PC-9 (cell line): Measurements from ENCODE around the gene RAB7A.

Source experiments
- EZH2 ChIP-seq: fragments of 200-600 bp; sonication (generic); IDR thresholded peaks from 2 replicates; pipeline ENCODE4 v1.8.0; 2017; ENCODE audit warnings: antibody characterized with exemption, low read depth
- TF ChIP-seq, protein P1 (sequence below): fragments of 200-600 bp; sonication (generic); conservative IDR thresholded peaks from 2 replicates; pipeline ENCODE4 v1.6.1; 2017; ENCODE audit warnings: mixed run types, antibody characterized with exemption, mild to moderate bottlenecking, moderate library complexity

DNA sequence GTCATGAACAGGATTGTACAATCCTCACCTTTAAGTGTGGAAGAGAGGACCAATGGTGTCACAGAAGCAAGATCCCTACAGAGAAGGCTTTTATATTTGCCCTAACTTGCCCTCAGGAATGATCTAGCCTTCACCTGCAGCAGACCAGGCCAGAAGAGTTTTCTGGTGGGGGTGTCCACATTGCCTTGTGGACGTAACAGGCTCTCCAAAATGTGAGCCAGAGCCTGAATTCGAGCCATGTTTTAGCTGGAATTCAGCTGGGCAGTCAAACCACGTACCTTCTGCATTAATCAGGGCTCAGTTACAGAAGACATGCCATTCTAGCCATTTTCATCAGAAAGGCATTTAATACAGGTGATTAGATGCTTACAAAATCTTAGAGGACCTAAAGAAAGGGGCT lies 23.6 kb upstream of the RAB7A start:
- TF ChIP-seq, protein P1, sequence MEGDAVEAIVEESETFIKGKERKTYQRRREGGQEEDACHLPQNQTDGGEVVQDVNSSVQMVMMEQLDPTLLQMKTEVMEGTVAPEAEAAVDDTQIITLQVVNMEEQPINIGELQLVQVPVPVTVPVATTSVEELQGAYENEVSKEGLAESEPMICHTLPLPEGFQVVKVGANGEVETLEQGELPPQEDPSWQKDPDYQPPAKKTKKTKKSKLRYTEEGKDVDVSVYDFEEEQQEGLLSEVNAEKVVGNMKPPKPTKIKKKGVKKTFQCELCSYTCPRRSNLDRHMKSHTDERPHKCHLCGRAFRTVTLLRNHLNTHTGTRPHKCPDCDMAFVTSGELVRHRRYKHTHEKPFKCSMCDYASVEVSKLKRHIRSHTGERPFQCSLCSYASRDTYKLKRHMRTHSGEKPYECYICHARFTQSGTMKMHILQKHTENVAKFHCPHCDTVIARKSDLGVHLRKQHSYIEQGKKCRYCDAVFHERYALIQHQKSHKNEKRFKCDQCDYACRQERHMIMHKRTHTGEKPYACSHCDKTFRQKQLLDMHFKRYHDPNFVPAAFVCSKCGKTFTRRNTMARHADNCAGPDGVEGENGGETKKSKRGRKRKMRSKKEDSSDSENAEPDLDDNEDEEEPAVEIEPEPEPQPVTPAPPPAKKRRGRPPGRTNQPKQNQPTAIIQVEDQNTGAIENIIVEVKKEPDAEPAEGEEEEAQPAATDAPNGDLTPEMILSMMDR, result no peak
- no peak for TF ChIP-seq EZH2
